ENCODE measurements around the gene CNTD1.

The CNTD1 gene

DNA sequence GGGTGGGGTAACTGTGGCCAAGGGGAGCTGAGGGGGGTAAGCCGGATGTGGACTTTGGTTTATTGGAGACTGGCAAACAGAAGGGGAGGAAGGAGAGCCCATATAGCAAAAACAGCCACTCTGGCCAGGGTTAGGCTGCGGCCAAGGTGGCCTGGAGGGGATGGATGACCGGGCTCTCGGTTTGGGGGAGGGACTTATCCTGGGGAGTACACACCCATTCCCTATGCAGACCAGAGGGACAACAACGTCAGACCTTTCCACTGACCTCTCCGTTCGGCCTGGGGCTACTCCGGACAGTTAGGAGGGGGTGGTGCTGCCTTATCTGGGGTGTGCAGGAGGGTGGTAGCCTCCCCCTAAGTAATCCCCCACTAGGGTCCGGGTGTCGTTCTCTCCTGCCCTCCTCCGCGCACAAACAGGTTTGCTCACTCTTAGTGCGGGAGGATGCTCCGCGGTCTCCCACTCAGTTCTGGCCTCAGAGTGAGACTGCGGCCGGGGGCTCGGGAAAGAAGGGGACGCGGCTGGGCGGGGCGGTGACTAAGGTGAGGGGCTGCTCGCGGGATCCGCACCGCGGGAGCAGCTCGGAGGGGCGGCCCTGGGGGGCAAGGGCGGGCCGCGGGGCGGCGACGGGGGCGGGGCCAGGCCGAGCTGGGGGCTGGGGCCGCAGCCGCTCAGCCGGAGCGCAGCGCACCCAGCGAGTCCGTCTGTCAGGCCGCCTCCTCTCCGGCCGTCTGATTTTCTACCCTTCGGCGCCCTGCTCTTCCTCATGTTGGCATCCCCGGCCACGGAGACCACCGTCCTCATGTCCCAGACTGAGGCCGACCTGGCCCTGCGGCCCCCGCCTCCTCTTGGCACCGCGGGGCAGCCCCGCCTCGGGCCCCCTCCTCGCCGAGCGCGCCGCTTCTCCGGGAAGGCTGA lies 18.5 kb upstream of the CNTD1 start, which contains the start of gene WNK4:
Gene WNK4, plus strand, starts transcription at position 675 of the 915 bp plus-strand sequence. Its CDS starts 89 bp downstream, at position 764.
- DNase-seq, result no peak

DNA sequence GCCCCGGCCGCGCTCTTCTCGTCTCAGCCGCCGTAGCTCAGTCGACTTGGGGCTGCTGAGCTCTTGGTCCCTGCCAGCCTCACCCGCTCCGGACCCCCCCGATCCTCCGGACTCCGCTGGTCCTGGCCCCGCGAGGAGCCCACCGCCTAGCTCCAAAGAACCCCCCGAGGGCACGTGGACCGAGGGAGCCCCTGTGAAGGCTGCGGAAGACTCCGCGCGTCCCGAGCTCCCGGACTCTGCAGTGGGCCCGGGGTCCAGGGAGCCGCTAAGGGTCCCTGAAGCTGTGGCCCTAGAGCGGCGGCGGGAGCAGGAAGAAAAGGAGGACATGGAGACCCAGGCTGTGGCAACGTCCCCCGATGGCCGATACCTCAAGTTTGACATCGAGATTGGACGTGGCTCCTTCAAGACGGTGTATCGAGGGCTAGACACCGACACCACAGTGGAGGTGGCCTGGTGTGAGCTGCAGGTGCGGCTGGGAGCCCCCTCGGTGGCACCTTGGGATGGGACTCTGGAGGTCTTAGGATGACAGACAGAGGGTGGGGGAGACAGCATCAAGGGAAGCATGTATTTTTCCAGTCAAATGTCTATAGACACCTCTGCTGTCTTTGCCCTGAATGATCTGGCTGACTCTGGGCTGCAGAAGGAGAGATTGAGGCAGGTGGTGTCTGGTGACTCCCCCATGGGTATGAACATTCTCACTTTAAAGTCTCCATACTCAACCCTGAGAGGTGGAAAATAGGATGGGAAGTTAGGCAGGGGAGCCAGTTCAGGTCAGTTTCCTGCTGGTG lies 17.6 kb upstream of the CNTD1 start:
- no peak for DNase-seq

DNA sequence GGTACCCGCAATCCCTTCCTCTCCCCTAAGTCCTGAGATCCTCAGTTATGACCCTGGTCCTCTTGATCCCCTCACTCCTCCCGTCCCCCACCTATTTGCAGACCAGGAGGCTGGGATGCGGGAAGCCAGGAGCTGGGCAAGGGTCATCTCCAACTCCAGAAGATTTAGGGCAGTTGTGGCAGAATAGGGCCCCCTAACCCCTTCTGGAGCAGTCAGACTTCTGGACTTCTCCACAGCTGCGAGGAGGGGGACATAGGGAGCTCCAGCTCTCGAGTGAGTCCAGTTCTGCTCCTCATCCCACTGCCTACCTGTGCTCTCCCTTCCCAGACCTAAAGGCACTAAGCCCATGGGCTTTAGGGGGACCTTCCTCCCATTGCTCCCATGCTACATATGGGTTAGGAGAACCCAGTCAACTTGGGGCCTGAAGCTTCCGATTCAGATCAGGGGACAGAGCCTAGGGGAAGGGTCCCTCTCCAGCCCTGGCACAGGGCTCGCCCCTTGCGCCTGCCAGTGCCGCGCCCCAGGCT lies 17.0 kb upstream of the CNTD1 start:
- DNase-seq, result no peak

DNA sequence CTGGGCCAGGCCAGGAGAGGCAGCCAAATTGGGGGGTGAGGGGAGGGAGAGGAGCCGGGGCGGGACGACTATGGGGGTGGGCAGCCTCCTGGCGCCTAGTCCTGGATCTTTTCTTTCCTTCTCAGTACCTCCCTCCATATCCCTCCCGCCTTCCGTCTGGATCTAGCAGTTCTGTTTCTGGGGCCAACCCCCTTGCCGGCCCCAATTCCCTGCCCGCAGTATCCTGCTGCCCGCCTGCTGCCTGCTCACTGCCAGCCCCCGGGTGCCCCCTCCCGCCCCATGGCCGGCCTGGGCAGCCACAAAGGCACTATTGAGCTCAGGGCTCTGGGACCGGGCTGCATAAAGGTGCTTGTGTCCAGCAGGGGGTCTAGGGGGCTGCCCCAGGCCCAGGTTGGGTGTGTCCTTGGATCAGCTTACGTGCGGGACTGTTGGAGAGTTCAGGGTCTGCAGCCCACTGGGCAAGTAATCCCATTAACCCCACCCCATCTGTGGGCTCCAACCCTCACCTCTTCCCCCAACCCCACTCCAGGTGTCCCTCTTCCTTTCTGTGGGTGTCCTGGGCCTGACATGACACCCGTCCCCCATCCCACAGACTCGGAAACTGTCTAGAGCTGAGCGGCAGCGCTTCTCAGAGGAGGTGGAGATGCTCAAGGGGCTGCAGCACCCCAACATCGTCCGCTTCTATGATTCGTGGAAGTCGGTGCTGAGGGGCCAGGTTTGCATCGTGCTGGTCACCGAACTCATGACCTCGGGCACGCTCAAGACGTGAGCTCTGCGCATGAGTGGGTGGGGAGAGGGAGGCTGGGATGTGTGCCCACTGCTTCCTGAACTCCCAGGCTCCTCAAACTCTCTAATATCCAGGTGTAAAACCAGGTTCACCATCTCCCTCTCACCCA lies 16.2 kb upstream of the CNTD1 start:
- DNase-seq, result no peak

DNA sequence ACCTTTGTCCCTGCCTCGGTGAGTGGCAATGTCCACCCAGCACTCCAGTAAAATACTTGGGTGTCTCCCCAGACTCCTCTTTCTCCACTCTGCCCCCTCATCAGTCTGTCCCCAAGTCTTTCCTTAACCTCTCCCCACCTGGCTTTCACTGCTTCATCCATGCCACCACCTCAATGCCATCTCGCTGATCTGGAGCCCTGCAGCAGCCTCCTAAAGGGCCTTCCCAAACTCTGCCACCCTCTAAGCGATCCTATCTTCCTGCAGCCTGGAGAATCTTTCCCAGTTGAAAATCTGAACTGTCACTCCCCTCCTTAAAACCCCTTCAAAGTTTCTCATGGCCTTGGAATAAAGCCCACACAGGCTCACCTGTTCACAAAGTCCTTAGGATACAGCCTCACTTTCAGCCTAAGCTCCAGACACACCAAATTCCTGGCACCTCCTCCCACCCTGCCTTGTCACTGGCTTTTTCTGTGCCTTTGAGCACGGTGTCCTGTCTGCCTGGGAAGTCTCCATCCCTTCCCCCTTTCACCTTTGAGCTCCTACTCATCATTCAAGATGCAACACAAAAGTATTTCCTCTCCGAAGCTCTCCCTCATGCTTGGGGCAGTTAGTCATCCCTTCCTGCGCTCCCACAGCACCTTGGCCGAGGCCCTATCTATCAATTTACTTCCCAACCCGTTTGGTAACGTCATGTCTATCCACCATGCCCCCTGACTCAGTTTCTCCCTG lies 15.4 kb upstream of the CNTD1 start:
- DNase-seq, result no peak

DNA sequence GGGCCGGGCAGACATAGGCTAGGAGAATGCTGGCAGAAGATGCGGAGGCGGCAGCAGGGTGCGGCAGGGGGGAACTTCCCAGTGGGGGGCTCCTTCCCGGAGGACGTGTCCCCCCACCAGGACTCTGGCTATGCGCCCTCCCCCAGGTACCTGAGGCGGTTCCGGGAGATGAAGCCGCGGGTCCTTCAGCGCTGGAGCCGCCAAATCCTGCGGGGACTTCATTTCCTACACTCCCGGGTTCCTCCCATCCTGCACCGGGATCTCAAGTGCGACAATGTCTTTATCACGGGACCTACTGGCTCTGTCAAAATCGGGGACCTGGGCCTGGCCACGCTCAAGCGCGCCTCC lies 14.9 kb upstream of the CNTD1 start:
- DNase-seq, result no peak

DNA sequence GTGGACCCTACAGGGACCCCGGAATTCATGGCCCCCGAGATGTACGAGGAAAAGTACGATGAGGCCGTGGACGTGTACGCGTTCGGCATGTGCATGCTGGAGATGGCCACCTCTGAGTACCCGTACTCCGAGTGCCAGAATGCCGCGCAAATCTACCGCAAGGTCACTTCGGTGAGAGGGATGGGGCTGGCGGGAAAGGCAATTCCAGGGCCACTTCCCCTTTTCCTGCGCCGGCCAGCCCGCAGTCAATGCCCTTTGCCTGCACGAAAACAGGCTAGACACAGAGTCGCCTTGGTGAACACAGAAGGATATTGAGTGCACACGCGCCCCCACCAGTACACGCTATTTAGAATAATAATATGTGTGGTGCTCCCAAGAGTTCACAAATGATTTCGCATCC lies 14.3 kb upstream of the CNTD1 start:
- no peak for DNase-seq

DNA sequence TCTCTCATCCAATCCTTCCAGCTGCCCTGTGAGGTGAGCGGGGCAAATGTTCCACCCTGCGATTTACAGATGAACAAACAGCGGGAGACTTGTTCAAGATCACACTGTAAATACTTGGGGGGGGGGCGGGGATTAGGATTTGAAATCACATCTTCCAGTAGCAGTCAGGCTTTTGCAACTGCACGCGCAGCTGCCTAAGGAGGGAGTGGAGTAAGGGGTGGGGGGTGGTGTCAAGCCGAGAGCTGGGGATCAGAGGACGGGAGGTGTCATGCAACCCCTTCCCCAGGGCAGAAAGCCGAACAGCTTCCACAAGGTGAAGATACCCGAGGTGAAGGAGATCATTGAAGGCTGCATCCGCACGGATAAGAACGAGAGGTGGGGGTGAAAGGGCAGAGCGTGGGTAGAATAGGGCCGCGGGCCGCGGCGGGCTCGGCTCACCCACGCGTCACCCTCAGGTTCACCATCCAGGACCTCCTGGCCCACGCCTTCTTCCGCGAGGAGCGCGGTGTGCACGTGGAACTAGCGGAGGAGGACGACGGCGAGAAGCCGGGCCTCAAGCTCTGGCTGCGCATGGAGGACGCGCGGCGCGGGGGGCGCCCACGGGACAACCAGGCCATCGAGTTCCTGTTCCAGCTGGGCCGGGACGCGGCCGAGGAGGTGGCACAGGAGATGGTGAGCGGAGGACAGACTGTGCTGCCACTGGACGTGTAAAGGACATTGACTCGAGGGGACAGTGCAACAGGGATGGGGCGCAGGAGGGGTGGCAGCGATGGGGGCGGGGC lies 13.7 kb upstream of the CNTD1 start:
- DNase-seq, result no peak

DNA sequence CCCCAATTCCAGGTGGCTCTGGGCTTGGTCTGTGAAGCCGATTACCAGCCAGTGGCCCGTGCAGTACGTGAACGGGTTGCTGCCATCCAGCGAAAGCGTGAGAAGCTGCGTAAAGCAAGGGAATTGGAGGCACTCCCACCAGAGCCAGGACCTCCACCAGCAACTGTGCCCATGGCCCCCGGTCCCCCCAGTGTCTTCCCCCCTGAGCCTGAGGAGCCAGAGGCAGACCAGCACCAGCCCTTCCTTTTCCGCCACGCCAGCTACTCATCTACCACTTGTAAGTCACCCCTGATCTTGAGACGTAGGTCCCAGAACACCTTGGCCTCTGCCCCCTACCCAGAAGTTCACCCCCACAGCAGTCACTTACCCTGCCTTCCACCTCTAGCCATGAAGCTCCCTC lies 11.4 kb upstream of the CNTD1 start:
- no peak for DNase-seq

DNA sequence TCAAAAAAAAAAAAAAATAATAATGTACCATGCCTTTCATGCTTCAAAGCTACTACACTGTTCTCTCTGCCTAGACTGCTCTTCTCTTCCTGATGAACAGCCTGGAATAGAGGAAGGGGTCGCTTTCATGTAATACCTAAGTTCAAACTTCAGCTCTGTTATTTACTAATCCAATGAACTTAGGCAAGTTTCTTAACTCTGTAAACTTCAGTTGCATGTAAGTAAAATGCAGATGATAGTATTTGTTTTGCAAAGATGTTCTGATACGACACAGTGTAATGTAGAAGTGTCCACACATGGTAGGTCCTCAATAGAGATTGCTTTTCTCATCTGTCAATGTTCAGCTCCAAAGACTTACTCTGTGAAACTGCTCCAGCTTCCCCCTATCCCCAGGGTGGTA lies 6.7 kb upstream of the CNTD1 start:
- no peak for DNase-seq

DNA sequence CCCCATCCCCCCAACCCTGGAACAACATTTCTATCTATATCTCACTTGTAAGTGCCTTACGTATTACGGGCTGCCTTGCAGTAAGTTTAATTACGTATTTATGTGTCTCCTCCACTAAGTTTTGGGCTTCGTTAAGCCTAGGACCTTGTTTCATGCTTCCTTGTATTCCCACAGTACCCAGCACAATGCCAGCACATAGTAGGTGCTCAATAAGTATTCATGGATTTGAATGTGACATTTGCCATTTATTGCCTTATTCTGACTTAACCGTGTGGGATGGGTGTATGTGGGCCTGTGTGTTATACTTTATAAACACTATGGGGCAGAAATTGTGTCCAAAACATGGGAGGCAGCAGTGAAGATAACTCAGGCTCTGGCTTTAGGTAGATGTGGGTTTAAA lies 6.1 kb upstream of the CNTD1 start:
- no peak for DNase-seq

DNA sequence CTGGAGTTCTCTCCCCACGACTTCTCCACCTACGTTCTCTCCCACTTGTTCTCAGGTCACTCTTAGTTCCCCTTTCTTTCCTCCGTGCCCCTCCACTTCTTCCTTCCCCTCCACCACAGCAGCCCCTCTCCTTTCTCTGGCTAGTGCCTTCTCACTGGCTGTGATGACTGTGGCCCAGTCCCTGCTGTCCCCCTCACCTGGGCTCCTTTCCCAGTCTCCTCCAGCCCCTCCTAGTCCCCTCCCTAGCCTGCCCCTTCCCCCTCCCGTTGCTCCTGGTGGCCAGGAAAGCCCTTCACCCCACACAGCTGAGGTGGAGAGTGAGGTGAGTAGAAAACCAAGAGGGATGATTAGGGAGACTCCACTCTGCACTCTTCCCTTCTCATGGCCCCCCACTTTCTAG lies 3.6 kb upstream of the CNTD1 start:
- DNase-seq, result no peak

DNA sequence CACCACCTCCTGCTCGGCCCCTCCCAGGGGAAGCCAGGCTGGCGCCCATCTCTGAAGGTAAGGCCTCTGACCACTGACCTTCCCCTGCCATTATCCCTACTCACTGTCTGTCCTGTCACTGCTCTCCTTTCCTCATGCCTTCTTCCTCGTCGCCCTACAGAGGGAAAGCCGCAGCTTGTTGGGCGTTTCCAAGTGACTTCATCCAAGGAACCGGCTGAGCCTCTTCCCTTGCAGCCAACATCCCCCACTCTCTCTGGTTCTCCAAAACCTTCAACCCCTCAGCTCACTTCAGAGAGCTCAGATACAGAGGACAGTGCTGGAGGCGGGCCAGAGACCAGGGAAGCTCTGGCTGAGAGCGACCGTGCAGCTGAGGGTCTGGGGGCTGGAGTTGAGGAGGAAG lies 3.2 kb upstream of the CNTD1 start:
- no peak for DNase-seq

DNA sequence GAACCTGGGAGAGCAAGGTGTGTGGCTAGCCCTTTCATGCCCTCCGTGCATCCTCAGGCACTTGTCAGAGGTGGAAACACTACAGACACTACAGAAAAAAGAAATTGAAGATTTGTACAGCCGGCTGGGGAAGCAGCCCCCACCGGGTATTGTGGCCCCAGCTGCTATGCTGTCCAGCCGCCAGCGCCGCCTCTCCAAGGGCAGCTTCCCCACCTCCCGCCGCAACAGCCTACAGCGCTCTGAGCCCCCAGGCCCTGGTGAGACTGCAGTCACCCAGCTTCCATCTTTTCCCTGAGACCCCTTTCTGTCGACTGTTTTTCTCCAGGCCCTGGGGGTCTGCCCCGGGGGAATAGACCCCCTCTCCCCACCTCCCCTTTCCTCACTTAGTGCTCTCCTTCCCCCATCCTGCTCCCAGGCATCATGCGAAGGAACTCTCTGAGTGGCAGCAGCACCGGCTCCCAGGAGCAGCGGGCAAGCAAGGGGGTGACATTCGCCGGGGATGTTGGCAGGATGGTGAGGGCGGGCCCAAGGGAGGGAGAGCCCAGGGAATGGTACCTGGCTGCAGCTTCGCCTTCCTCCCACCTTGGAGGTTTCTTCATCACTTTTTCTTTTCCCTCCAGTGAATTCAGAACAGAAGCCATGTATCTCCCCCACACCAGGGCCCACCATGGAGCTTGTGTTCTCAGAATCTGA lies 2.4 kb upstream of the CNTD1 start:
- DNase-seq, result no peak

DNA sequence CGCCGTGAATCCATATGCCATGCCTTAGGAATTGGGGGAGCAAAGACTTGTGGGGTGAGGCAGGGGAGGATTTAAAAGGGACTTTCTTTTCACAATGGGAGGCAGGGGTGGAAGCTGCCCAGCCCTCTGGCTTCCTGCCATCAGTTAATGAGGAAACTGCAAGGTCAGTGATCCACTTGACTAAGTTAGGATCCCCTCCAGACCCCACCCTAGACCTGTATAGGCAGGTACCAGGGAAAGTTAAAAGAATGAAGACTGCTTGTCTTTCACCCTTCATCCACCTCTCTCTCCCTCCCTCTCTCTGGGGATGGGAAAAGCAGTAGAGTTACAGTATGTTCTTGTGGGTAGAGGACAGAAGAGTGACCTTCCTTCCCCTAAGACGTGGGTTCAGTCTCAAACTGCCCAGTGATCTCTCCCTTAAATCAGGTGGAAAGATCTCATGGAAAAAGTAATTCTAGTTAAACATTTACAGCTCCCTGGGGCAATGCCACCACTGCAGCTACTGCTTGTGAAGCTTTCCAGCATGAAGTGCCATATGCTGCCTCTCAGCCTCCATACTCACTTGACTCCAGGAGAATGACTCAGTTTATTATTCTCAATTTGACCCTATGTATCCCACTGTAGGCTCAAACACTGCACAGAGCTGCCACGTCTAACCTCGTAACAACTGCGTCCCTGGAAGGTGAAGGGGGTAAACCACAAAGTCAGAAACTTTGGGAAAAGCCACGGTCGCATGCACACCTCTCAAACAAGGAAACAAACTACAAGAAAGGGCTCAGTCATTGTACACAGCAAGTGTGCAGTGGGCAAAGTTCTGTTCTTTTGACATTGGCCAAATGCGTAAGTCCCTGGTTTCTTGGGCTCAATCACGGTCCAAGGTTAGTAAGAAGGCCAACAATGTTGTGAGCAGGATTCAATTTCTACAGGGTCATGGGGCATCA lies 1.3 kb upstream of the CNTD1 start:
- DNase-seq, result no peak

DNA sequence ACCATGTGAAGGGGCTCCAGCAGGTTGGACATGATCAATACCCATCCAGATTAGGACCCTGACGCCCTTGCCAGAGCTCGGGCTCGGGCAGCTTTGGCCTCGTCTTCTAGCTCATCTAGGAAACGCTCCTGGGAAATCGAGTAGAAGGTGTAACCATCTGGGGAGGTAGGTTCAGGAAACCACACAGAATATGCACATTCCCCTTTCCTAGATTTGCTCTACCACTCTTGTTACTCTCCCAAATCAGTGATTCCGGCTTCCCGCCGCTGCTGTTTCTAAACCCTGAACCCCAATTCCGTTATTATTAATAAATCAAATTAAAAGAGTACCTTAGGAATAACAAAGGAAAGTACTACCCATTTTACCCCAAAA lies 664 bp upstream of the CNTD1 start:
- no peak for DNase-seq

DNA sequence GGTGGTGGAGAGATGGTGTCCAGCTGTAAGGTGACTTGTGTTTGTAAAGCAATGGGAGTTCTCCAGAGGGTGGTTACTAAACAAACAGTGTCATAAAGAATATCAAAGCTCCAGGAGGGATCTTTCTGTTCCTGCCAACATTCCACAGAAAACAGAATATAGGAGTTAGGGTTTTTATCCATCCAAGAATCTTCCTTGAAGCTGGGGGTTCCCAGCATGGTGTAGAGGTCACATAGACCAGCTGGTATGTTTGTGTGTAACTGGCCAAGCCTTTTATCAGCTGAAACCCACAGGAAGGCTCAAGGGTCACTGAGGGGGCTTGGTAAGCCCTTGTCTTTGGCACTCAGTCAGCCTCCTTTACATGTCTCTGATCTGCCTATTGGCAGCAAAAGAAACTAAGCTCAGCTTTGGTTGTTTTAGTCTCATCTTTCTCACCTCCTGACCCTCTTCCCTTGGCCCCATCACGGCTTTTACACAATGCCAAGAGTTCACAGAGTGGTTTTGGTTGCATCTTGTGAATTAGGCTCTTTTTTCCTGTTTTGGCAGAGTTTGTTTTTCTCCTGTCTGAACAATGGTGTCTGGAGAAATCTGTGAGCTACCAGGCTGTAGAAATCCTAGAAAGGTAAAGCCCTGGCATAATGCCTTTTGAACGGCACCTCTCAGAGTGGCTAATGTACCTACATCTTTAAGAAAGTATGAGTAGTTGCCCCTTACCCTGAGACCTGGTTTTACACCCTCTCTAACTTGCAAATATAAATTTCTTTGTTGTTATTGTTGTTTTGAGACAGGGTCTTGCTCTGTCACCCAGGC lies 4.6 kb downstream of the CNTD1 start:
- DNase-seq, result no peak

DNA sequence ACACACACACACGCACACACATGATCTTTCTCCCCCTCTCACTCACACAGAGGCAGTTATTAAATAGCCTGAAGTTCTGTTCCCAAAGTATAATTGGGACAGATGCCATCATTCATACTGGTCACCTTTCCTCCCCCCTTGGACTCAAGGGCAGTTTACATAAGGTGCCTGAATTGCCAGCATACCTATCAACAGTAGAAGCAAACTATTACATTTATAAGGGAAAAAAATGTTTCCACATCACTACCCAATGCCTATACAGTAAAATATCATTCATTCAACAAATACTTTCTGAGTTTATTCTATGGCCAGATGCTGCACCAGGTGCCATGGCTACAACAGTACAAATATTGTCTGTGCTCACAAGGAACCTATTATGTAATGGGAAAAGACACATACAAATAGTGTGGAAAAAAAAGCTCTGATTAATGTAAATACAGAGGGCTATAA lies 6.3 kb downstream of the CNTD1 start:
- no peak for DNase-seq

DNA sequence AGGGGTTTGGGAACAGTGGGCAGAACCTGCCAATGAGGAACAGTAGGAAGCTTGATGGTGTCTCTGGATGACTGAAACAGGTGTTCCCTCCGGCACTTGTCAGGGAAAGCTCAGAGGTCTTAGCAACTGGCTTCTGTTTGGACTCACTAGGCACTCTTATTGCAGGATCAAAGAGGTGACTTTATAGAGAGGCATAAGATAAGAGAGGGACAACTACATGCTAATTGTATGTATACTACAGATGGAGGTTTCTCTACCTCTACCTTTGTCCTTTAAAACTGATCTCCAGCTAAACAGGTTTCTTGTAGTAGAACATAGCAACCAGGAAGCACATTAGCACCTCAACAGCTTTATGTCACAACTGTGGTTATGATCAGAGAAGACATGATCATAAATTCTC lies 7.6 kb downstream of the CNTD1 start:
- no peak for DNase-seq
